Stimulated activated effector memory CD8-positive, alpha-beta T cell treated with anti-CD3 and anti-CD28 coated beads, Interleukin-12 subunit alpha, Interleukin-12 subunit beta, amount 100 ng/mL, for 72 hours (primary cell): ENCODE results near the gene STK32B.
A peak's percentile ranks its signal among the peaks of the same experiment; 100 is the strongest.

Source experiments
- ATAC-seq: fragments of 150-1000 bp; cut with Tn5 transposase; 2 replicates; pipeline ENCODE4 v1.10.0; 2021
- DNase-seq, 2 donors: peaks; one replicate each; pipeline ENCODE4 v3.0.0; 2021 to 2022; ENCODE audit warnings: low spot score in 2 of 2
- H3K27ac Mint-ChIP-seq: one replicate; pipeline ENCODE4 v1.8.0; 2022; ENCODE audit warnings: mild to moderate bottlenecking, mixed read lengths
- H3K36me3 Mint-ChIP-seq: one replicate; pipeline ENCODE4 v1.8.0; 2022; ENCODE audit warnings: mild to moderate bottlenecking, mixed read lengths
- H3K4me1 Mint-ChIP-seq: one replicate; pipeline ENCODE4 v1.8.0; 2022; ENCODE audit warnings: mixed read lengths
- H3K4me3 Mint-ChIP-seq: one replicate; pipeline ENCODE4 v1.8.0; 2022; ENCODE audit warnings: mild to moderate bottlenecking, mixed read lengths
- H3K9me3 Mint-ChIP-seq: one replicate; pipeline ENCODE4 v1.8.0; 2022; ENCODE audit warnings: mixed read lengths

The STK32B gene

DNA sequence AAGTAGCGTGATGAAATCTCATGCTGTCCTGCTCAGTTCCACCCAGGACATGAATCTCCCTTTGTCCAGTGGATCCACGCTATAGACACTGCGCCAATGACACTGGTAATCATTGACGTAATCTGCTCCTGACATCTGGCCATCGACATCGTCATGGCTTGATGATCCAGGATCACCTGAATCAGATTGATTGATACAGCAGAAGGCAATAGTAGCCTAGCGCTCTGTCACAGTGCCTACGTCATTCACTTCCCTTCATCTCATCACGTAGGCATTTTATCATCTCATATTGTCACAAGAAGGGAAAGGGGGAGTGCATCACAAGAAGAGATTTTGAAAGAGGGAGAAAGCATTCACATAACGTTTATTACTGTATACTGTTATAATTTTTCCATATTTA, 68.8 kb downstream of the STK32B start:
- DNase-seq: no peak
- H3K4me3 Mint-ChIP-seq: no peak overlapping the region
- H3K27ac Mint-ChIP-seq: no peak overlapping the region
- no peaks in the 10 kb centered on the region for H3K9me3 Mint-ChIP-seq
- no peaks in the 10 kb centered on the region for H3K4me1 Mint-ChIP-seq
- no peaks in the 10 kb centered on the region for H3K36me3 Mint-ChIP-seq
- ATAC-seq: no peak

DNA sequence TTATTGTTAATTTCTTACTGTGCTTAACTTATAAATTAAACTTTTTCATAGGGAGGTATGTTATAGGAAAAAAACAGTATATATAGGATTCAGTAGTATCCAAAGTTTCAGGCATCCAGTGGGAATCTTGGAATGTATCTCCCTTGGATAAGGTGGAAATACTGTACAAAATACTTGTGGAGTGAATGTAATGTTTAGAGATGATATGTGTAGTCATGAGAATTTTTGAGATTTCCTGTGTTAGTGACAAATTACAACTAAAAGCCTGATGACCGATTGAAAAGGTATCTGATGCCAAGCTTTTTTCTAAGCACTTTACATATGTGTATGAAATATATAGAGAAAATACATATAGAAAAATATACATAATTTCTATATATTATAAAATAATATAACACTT, 69.2 kb downstream of the STK32B start:
- DNase-seq: no peak
- H3K27ac Mint-ChIP-seq: no peak overlapping the region
- no peak overlapping the region for H3K4me3 Mint-ChIP-seq
- no peaks in the 10 kb centered on the region for H3K9me3 Mint-ChIP-seq
- H3K36me3 Mint-ChIP-seq: no peaks in the 10 kb centered on the region
- no peak for ATAC-seq
- no peaks in the 10 kb centered on the region for H3K4me1 Mint-ChIP-seq

DNA sequence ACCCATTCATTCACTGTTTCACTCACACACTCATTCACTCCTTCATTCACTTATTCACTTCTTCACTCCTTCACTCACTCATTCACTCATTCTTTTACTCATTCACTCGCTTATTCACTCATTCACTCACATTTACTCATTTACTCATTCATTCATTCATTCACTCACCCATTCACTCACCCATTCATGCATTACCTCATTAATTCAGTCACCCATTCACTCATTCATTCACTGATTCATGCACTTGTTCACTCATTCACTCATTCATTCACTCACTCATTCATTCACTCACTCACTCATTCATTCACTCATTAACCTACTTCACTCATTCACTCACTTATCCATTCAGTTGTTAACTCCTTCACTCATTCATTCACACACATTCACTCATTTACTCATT, 70.8 kb downstream of the STK32B start:
- ATAC-seq: no peak
- DNase-seq: no peak
- no peaks in the 10 kb centered on the region for H3K9me3 Mint-ChIP-seq
- H3K4me1 Mint-ChIP-seq: no peaks in the 10 kb centered on the region
- H3K27ac Mint-ChIP-seq: no peak overlapping the region
- H3K4me3 Mint-ChIP-seq: no peak overlapping the region
- H3K36me3 Mint-ChIP-seq: no peaks in the 10 kb centered on the region

- Mint-ChIP-seq H3K9me3 (peaks cover 2% of the 10 kb centered on the region), H3K4me3 (no peak overlapping the region), H3K36me3 (no peaks in the 10 kb centered on the region), H3K4me1 (no peaks in the 10 kb centered on the region), H3K27ac (no peak overlapping the region)
- DNase-seq (no peak), ATAC-seq (no peak)
These were observed 73.6 kb downstream of the STK32B start for GRCh38 chr4:5124876-5125275.

- Mint-ChIP-seq H3K9me3 (peaks cover 3% of the 10 kb centered on the region), H3K36me3 (no peaks in the 10 kb centered on the region), H3K27ac (no peak overlapping the region), H3K4me3 (no peak overlapping the region), H3K4me1 (no peaks in the 10 kb centered on the region)
- DNase-seq (no peak), ATAC-seq (no peak)
These were observed 74.0 kb downstream of the STK32B start for GRCh38 chr4:5125321-5125720.

GRCh38 chr4:5126231-5126630, 75.0 kb downstream of the STK32B start:
- Mint-ChIP-seq H3K4me3 (no peak overlapping the region), H3K27ac (no peak overlapping the region), H3K36me3 (no peaks in the 10 kb centered on the region), H3K4me1 (no peaks in the 10 kb centered on the region), H3K9me3 (peaks cover 3% of the 10 kb centered on the region)
- ATAC-seq: no peak
- DNase-seq: no peak

- no peak for ATAC-seq
- Mint-ChIP-seq H3K4me1 (no peaks in the 10 kb centered on the region), H3K36me3 (no peaks in the 10 kb centered on the region), H3K4me3 (no peak overlapping the region), H3K9me3 (peaks cover 7% of the 10 kb centered on the region), H3K27ac (no peak overlapping the region)
- DNase-seq: no peak
These were observed 75.6 kb downstream of the STK32B start for GRCh38 chr4:5126857-5127256.

DNA sequence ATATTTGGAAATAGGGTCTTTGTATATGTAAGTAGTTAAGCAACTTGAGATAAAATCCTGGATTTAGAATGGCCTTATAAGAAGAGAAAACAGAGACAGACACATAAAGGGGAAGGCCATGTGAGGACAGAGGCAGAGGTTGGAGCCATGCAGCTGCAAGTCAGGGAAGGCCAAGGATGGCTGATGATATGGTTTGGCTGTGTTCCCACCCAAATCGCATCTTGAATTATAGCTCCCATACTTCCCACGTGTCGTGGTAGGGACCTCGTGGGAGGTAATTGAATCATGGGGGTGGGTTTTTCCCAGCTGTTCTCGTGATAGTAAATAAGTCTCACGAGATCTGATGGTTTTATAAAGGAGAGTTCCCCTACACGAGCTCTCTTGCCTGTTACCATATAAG, 76.3 kb downstream of the STK32B start:
- H3K4me3 Mint-ChIP-seq: no peak overlapping the region
- no peak overlapping the region for H3K27ac Mint-ChIP-seq
- H3K4me1 Mint-ChIP-seq: no peaks in the 10 kb centered on the region
- DNase-seq (no peak), ATAC-seq (no peak)
- peaks cover 7% of the 10 kb centered on the region for H3K9me3 Mint-ChIP-seq
- no peaks in the 10 kb centered on the region for H3K36me3 Mint-ChIP-seq

GRCh38 chr4:5128569-5128968, 77.3 kb downstream of the STK32B start:
- Mint-ChIP-seq H3K27ac (no peak overlapping the region), H3K4me3 (no peak overlapping the region), H3K36me3 (no peaks in the 10 kb centered on the region), H3K9me3 (peaks cover 7% of the 10 kb centered on the region), H3K4me1 (no peaks in the 10 kb centered on the region)
- no peak for ATAC-seq
- DNase-seq: no peak

DNA sequence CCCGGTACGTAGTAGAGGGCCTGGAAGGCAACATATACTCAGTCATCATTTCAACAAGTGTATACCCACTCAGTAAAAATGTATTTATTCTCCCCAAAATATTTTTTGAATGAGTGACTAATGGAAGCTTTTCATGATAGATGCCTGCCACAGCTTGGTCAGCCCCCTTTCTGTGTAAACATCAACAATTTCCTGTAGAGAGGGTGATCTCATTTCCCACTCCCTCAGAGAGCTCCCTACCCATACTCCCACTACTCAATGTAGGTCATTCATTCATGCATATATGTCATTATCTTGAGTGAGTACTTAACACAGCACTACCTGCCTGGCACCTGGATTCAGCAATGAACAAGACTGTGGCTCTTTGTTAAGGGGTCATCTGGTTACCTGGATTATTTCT, 81.9 kb downstream of the STK32B start:
- Mint-ChIP-seq H3K4me3 (no peak overlapping the region), H3K36me3 (no peaks in the 10 kb centered on the region), H3K9me3 (peaks cover 7% of the 10 kb centered on the region), H3K27ac (no peak overlapping the region), H3K4me1 (no peaks in the 10 kb centered on the region)
- ATAC-seq (no peak), DNase-seq (no peak)

GRCh38 chr4:5133933-5134594, 82.8 kb downstream of the STK32B start:
- H3K9me3 Mint-ChIP-seq: peaks cover 11% of the 10 kb centered on the region
- no peak for ATAC-seq
- no peak overlapping the region for H3K27ac Mint-ChIP-seq
- no peaks in the 10 kb centered on the region for H3K4me1 Mint-ChIP-seq
- H3K4me3 Mint-ChIP-seq: no peak overlapping the region
- no peak for DNase-seq
- no peaks in the 10 kb centered on the region for H3K36me3 Mint-ChIP-seq

- H3K4me1 Mint-ChIP-seq: no peaks in the 10 kb centered on the region
- H3K36me3 Mint-ChIP-seq: no peaks in the 10 kb centered on the region
- ATAC-seq: no peak
- no peak for DNase-seq
- H3K4me3 Mint-ChIP-seq: no peak overlapping the region
- H3K9me3 Mint-ChIP-seq: peaks cover 11% of the 10 kb centered on the region
- H3K27ac Mint-ChIP-seq: no peak overlapping the region
These were observed 83.3 kb downstream of the STK32B start for GRCh38 chr4:5134620-5135019.

DNA sequence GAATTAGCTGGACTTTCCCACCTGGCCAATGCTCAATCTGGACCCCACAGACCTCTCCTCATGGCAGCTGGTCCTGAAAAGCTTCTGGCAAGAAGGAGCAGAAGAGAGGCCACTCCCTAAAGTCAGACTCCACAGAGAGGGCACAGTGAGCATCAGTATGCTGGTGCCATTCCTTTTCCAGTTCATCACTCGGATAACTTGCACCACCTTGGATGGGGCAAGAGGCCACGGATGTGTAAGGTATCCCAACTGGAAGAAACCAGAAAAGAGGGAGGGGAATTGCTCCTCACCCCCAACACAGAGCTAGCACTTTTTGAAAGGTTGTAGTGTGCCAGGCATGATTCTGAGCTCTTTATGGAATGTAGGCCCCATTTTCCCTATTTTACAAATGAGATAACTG, 85.9 kb downstream of the STK32B start:
- peak in 1 of 2 donors; percentile 2 for DNase-seq
- Mint-ChIP-seq H3K27ac (no peak overlapping the region), H3K9me3 (peaks cover 4% of the 10 kb centered on the region), H3K36me3 (no peaks in the 10 kb centered on the region), H3K4me3 (no peak overlapping the region), H3K4me1 (no peaks in the 10 kb centered on the region)
- ATAC-seq: no peak

DNA sequence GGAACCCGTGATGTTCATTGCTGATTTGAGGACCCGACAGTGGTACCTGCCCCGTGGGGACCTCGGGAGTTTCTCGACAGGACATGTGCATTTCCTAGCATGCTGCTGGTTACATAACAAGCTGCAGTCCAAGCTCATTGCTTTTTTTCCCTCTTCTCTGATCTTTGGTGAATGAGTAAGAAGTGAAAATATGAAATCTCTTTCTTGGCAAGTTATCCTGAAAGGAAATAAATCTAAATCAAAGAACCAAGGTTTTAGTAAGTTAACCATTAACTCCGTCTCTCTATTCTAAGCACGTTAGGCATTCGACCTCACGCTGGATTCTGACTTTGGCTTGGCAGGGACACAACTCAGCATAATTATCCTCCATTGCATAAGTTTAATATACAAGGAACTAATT, 86.6 kb downstream of the STK32B start:
- Mint-ChIP-seq H3K27ac (no peak overlapping the region), H3K4me3 (no peak overlapping the region), H3K36me3 (no peaks in the 10 kb centered on the region), H3K4me1 (no peaks in the 10 kb centered on the region), H3K9me3 (peaks cover 4% of the 10 kb centered on the region)
- DNase-seq: peak in 1 of 2 donors; percentile 20
- no peak for ATAC-seq

GRCh38 chr4:5138389-5138788, 87.1 kb downstream of the STK32B start:
- no peaks in the 10 kb centered on the region for H3K4me1 Mint-ChIP-seq
- no peaks in the 10 kb centered on the region for H3K36me3 Mint-ChIP-seq
- DNase-seq (no peak), ATAC-seq (no peak)
- no peak overlapping the region for H3K27ac Mint-ChIP-seq
- H3K4me3 Mint-ChIP-seq: no peak overlapping the region
- H3K9me3 Mint-ChIP-seq: peaks cover 4% of the 10 kb centered on the region

DNA sequence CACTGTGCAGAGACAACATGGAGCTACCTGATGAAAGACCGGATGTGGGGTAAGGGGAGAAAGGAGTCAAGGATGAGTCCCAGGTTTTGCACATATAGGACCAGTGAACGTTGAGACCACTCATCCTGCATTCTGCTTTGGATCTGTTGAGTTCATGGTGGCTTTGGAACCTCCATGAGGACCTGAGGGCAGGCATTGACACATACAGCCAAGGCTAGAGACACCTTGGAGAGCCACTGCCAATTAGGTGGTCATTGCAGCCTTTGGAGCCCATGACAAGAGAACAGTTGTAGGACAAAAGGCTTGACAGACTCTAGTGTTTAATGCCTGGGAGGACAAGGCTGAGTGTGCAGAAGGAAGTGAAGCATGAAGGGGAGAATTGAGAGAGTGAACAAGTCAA, 87.9 kb downstream of the STK32B start:
- Mint-ChIP-seq H3K4me3 (no peak overlapping the region), H3K9me3 (peaks cover 4% of the 10 kb centered on the region), H3K36me3 (no peaks in the 10 kb centered on the region), H3K4me1 (no peaks in the 10 kb centered on the region), H3K27ac (no peak overlapping the region)
- DNase-seq (no peak), ATAC-seq (no peak)

DNA sequence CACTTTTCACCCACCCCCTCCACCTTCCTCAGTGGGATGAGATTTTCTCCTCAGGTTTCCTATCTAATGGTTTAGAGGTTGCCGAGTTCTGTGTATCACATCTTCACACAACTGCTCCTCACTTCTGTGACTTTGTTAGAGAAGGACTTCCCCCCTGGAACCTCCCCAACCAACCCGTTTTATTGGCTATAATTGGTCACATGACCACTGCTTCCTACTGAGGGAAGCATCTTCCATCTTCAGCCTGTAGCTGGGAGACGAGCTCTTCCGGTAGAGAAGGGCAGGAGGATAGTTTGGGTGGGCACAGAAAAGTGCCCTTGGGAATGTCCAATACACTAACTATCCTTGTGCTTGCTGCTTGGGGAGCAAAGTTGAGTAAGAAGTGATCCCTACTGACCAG, 90.5 kb downstream of the STK32B start:
- DNase-seq (peak in 1 of 2 donors; percentile 17), ATAC-seq (no peak)
- H3K9me3 Mint-ChIP-seq: peaks cover 4% of the 10 kb centered on the region
- no peak overlapping the region for H3K27ac Mint-ChIP-seq
- no peaks in the 10 kb centered on the region for H3K36me3 Mint-ChIP-seq
- H3K4me3 Mint-ChIP-seq: no peak overlapping the region
- H3K4me1 Mint-ChIP-seq: no peaks in the 10 kb centered on the region
